IMR-90 (cell line): Measurements from ENCODE around the gene TMEM204.

Experiments used
- BHLHE40 ChIP-seq: fragments of 150-350 bp; IDR thresholded peaks from 2 replicates; pipeline ENCODE4 v1.6.1; 2016; ENCODE audit warnings: mild to moderate bottlenecking, low read depth, low read length
- CEBPB ChIP-seq: IDR thresholded peaks from 2 replicates; pipeline ENCODE4 v1.6.1; 2012; ENCODE audit warnings: low read depth, low read length, improper control_type of control experiment
- CHD1 ChIP-seq: IDR thresholded peaks from 2 replicates; pipeline ENCODE4 v1.6.1; 2012; ENCODE audit warnings: low read depth, low read length, improper control_type of control experiment
- MAFK ChIP-seq: IDR thresholded peaks from 2 replicates; pipeline ENCODE4 v1.6.1; 2012; ENCODE audit warnings: low read depth, low read length, improper control_type of control experiment
- MAZ ChIP-seq: IDR thresholded peaks from 2 replicates; pipeline ENCODE4 v1.6.1; 2012; ENCODE audit warnings: low read depth, mild to moderate bottlenecking, low read length, improper control_type of control experiment, moderate library complexity, borderline replicate concordance
- POLR2A ChIP-seq: IDR thresholded peaks from 2 replicates; pipeline ENCODE4 v1.6.1; 2012; ENCODE audit warnings: mild to moderate bottlenecking, low read depth, low read length
- RCOR1 ChIP-seq: IDR thresholded peaks from 2 replicates; pipeline ENCODE4 v1.6.1; 2012; ENCODE audit warnings: mild to moderate bottlenecking, low read length, improper control_type of control experiment; ENCODE audit not compliant: insufficient replicate concordance
- RFX5 ChIP-seq: IDR thresholded peaks from 2 replicates; pipeline ENCODE4 v1.8.0; 2012; ENCODE audit warnings: low read depth, mild to moderate bottlenecking, low read length, moderate library complexity
- SMC3 ChIP-seq: fragments of 150-350 bp; IDR thresholded peaks from 2 replicates; pipeline ENCODE4 v1.6.1; 2016; ENCODE audit warnings: low read depth, mild to moderate bottlenecking, antibody characterized with exemption, low read length, moderate library complexity
- TF ChIP-seq, protein P1 (sequence below): conservative IDR thresholded peaks from 2 replicates; pipeline ENCODE4 v1.5.1; 2012; ENCODE audit warnings: mild to moderate bottlenecking, low read depth, low read length, improper control_type of control experiment
- TF ChIP-seq, protein P2 (sequence below): fragments of 150-350 bp; IDR thresholded peaks from 2 replicates; pipeline ENCODE4 v1.6.1; 2016; ENCODE audit warnings: low read depth, mild to moderate bottlenecking, low read length, moderate library complexity, borderline replicate concordance
- TF ChIP-seq, protein P3 (sequence below): fragments of 150-350 bp; IDR thresholded peaks from 2 replicates; pipeline ENCODE4 v1.6.1; 2017; ENCODE audit warnings: mild to moderate bottlenecking, antibody characterized with exemption, low read length, low read depth

DNA sequence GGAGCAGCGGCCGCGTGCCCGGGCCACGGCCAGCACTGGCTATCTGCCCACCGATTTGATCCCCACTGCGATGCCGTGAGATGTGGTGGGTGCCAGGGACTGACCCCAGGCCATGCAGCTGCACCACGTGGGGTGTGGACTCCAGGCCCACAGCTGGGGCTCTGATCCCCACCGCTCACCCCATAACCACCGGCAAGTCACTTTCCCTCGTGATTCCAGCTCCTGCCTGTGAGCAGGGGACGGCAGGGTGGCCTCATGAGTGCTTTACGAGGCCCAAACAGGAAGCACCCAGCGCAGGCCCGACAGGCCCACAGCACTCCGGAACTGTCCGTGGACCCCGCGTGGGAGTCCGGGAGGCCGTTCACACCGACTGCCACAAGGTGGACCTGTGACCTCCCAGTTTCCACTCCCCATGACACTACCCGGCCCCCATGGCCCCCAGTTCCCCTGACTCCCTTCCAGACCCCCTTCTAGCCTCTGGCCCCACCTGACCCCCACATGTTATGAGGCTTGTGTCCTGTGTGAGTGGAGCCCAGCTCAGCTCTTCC, 45.3 kb upstream of the TMEM204 start:
- no peak for TF ChIP-seq POLR2A
- TF ChIP-seq, protein P1, sequence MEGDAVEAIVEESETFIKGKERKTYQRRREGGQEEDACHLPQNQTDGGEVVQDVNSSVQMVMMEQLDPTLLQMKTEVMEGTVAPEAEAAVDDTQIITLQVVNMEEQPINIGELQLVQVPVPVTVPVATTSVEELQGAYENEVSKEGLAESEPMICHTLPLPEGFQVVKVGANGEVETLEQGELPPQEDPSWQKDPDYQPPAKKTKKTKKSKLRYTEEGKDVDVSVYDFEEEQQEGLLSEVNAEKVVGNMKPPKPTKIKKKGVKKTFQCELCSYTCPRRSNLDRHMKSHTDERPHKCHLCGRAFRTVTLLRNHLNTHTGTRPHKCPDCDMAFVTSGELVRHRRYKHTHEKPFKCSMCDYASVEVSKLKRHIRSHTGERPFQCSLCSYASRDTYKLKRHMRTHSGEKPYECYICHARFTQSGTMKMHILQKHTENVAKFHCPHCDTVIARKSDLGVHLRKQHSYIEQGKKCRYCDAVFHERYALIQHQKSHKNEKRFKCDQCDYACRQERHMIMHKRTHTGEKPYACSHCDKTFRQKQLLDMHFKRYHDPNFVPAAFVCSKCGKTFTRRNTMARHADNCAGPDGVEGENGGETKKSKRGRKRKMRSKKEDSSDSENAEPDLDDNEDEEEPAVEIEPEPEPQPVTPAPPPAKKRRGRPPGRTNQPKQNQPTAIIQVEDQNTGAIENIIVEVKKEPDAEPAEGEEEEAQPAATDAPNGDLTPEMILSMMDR = no peak
- TF ChIP-seq, protein P2, sequence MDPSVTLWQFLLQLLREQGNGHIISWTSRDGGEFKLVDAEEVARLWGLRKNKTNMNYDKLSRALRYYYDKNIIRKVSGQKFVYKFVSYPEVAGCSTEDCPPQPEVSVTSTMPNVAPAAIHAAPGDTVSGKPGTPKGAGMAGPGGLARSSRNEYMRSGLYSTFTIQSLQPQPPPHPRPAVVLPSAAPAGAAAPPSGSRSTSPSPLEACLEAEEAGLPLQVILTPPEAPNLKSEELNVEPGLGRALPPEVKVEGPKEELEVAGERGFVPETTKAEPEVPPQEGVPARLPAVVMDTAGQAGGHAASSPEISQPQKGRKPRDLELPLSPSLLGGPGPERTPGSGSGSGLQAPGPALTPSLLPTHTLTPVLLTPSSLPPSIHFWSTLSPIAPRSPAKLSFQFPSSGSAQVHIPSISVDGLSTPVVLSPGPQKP = no peak
- no peak for TF ChIP-seq RCOR1
- TF ChIP-seq MAFK = no peak
- TF ChIP-seq, protein P3, sequence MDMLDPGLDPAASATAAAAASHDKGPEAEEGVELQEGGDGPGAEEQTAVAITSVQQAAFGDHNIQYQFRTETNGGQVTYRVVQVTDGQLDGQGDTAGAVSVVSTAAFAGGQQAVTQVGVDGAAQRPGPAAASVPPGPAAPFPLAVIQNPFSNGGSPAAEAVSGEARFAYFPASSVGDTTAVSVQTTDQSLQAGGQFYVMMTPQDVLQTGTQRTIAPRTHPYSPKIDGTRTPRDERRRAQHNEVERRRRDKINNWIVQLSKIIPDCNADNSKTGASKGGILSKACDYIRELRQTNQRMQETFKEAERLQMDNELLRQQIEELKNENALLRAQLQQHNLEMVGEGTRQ = no peak
- TF ChIP-seq BHLHE40 = no peak
- TF ChIP-seq MAZ = no peak
- TF ChIP-seq CEBPB = no peak
- no peak for TF ChIP-seq RFX5
- no peak for TF ChIP-seq CHD1
- TF ChIP-seq SMC3 = no peak
